HG03025 (cell line): ENCODE results near the gene PERM1.

Experiments
- ATAC-seq: cut with Tn5 transposase; IDR thresholded peaks from one replicate; pipeline ENCODE4 v1.9.1; 2021; ENCODE audit warnings: mild to moderate bottlenecking, moderate library complexity; ENCODE audit not compliant: unreplicated experiment, low FRiP score

PERM1 gene

GRCh38 chr1:938088-938683 is 43.7 kb downstream of the PERM1 start:
- ATAC-seq = no peak

GRCh38 chr1:937521-937920 is 44.4 kb downstream of the PERM1 start:
- ATAC-seq = no peak

GRCh38 chr1:936348-937264 is 45.3 kb downstream of the PERM1 start:
- ATAC-seq = no peak

- no peak for ATAC-seq
Observed at GRCh38 chr1:935751-936231, 46.1 kb downstream of the PERM1 start.

- ATAC-seq = no peak
Observed at GRCh38 chr1:934991-935750, 46.7 kb downstream of the PERM1 start.

GRCh38 chr1:933603-933940 is 48.3 kb downstream of the PERM1 start:
- no peak for ATAC-seq

GRCh38 chr1:932776-933602 is 48.9 kb downstream of the PERM1 start:
- ATAC-seq = no peak

GRCh38 chr1:932173-932510 is 49.8 kb downstream of the PERM1 start:
- no peak for ATAC-seq

GRCh38 chr1:931380-932172 is 50.3 kb downstream of the PERM1 start:
- no peak for ATAC-seq

GRCh38 chr1:930633-931138 is 51.2 kb downstream of the PERM1 start:
- no peak for ATAC-seq

- ATAC-seq = no peak
Observed at GRCh38 chr1:929712-930632, 51.9 kb downstream of the PERM1 start.

- ATAC-seq = no peak
Observed at GRCh38 chr1:928825-929661, 52.9 kb downstream of the PERM1 start.

GRCh38 chr1:927748-928147 is 54.1 kb downstream of the PERM1 start:
- no peak for ATAC-seq

GRCh38 chr1:927234-927633 is 54.7 kb downstream of the PERM1 start:
- ATAC-seq = no peak

- no peak for ATAC-seq
Observed at GRCh38 chr1:925561-926421, 56.1 kb downstream of the PERM1 start.
